CD4-positive, alpha-beta T cell treated with Interleukin-15 for 4 hours (primary cell): ENCODE results near the gene GFRAL.
"Not testable (repeated sequence)": the region's sequence is repeated elsewhere in the genome, so short reads cannot be mapped to it uniquely, and the experiment has no call there.

Experiments used
- DNase-seq: peaks from one replicate; pipeline ENCODE4 v3.0.0-alpha.2; 2020; ENCODE audit warnings: low spot score

Gene GFRAL, protein sequence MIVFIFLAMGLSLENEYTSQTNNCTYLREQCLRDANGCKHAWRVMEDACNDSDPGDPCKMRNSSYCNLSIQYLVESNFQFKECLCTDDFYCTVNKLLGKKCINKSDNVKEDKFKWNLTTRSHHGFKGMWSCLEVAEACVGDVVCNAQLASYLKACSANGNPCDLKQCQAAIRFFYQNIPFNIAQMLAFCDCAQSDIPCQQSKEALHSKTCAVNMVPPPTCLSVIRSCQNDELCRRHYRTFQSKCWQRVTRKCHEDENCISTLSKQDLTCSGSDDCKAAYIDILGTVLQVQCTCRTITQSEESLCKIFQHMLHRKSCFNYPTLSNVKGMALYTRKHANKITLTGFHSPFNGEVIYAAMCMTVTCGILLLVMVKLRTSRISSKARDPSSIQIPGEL

DNA sequence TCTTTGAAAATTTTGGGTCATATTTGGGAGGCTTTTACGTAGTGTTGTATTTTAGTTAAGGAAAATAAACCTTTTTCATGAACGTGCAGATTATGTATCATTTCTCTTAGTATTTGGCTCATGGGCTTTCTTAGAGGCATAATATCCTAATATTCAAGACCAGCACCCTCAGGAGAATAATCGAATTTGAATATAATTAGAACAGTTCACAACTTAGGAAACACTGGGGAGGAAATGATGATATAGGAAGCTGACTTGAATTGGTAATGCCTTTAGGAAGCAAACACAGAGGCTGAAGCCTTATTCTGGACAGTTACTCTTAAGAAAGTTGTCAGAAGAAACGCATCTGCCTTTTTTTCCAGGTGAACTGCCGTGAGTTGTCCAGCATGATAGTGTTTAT is at the start of gene GFRAL:
Gene GFRAL, plus strand, starts transcription at position 301 of the 400 bp plus-strand sequence. Its CDS starts 86 bp downstream, at position 387.
- DNase-seq, result no peak

GRCh38 chr6:55277646-55278045 is 49.6 kb upstream of the GFRAL start:
- DNase-seq, result no peak

- no peak for DNase-seq
Observed at GRCh38 chr6:55281215-55281614, 46.1 kb upstream of the GFRAL start.

DNA sequence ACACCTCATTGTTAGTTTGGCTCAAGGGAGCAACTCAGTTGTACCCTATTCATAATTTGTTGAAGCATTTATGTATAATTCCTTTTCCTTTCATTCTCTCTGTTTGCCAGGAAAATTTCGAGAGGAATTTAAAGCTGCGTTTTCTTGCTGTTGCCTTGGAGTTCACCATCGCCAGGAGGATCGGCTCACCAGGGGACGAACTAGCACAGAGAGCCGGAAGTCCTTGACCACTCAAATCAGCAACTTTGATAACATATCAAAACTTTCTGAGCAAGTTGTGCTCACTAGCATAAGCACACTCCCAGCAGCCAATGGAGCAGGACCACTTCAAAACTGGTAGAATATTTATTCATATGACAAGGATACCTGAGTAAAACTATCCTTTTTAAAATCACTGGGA is 45.2 kb upstream of the GFRAL start:
- DNase-seq, result no peak

DNA sequence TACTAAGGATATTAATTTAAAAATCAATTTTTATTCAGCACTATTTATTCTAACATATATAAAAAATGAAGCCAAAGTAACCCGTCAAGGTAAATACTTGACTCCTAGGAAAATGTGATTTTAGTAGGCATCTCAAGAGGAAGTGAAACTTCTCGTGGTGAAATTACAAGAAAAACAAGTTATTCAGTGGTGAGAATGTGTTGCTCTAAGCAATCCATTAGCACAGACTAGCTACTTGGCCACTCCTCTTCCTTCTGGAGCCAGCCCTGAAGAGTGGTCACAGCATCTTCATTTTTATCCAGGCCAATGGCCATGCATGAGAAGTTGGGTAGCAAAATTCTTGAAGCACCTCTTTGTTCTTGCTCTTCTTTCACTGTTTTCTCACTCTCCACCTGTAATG is 40.4 kb upstream of the GFRAL start:
- no peak for DNase-seq

DNA sequence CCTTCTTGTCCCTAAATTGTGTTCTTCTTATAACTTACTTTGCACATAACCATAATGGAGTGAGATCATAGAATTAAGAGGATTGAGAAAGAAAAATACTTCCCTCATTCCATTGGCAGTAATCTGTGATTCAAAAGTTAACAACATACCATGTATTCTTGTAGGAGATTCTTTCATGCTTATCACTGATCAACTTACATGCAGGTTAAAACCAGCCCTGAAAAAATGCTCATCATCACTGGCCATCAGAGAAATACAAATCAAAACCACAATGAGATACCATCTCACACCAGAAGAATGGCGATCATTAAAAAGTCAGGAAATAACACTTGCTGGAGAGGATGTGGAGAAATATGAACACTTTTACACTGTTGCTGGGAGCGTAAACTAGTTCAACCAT is 36.5 kb upstream of the GFRAL start:
- DNase-seq, result no peak

- DNase-seq, result no peak
Observed at GRCh38 chr6:55293116-55293515, 34.2 kb upstream of the GFRAL start.

GRCh38 chr6:55297214-55297613 is 30.1 kb upstream of the GFRAL start:
- DNase-seq, result not testable (repeated sequence)

- no peak for DNase-seq
Observed at GRCh38 chr6:55299286-55299985, 27.8 kb upstream of the GFRAL start.

GRCh38 chr6:55304747-55305146 is 22.5 kb upstream of the GFRAL start:
- no peak for DNase-seq

GRCh38 chr6:55319961-55320695 is 7.1 kb upstream of the GFRAL start:
- DNase-seq, result no peak

GRCh38 chr6:55320696-55321086 is 6.6 kb upstream of the GFRAL start:
- DNase-seq, result no peak

GRCh38 chr6:55377150-55377549 is 49.9 kb downstream of the GFRAL start:
- no peak for DNase-seq

- no peak for DNase-seq
Observed at GRCh38 chr6:55379471-55379870, 52.2 kb downstream of the GFRAL start.

DNA sequence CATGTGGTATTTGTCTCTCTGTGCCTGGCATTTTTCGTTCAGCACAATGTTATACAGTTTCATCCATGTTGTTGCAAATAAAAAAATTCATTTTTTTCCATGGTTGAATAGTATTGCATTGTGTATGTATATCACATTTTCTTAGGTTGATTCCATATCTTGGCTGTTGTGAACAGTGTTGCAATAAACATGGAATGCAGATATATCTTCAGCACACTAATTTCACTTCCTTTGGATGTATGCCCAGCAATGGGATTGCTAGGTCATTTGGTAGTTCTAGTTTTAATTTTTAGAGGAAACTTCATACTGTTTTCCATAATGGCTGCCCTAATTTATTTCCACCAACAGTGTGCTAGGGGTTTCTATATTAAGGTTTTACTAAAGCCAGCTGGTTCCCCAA is 52.6 kb downstream of the GFRAL start:
- DNase-seq, result no peak

DNA sequence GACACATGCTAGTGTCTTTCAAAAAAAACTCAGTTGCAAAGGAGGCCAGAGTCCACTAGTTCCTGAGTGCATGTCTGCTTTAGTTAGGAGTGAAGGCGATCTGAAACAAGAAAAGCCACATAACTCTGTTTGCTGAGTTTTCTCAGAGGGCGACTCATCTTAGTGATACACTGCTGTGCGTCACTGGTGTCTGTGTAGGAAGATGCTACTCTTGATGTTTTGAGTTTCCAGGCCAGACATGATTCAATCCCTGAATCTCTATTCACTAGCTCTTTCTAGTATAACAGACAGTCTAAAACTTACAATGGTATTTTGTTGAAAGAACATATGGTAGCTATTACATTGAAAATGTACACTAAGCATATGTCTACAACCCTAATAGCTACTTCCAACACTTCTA is 60.9 kb downstream of the GFRAL start:
- DNase-seq, result no peak

- no peak for DNase-seq
Observed at GRCh38 chr6:55395871-55396270, 68.6 kb downstream of the GFRAL start.

DNA sequence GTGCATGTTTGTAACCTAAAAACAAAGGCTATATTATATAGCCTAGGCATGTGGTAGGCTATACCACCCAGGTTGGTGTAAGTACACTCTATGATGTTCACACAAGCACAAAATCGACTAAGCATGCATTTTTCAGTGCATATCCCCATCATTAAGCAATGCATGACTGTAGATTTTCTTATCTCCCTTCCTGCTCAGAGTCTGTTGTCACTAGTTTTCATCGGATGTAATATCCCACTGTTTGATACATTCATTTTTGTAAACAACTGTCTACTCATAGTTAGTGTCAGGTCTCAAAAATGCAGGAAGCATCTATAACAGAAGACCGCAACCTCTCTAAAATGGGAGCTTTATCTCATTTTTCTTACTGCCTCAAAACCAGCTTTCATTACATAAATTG is 70.7 kb downstream of the GFRAL start:
- no peak for DNase-seq

- no peak for DNase-seq
Observed at GRCh38 chr6:55399351-55399750, 72.1 kb downstream of the GFRAL start.

DNA sequence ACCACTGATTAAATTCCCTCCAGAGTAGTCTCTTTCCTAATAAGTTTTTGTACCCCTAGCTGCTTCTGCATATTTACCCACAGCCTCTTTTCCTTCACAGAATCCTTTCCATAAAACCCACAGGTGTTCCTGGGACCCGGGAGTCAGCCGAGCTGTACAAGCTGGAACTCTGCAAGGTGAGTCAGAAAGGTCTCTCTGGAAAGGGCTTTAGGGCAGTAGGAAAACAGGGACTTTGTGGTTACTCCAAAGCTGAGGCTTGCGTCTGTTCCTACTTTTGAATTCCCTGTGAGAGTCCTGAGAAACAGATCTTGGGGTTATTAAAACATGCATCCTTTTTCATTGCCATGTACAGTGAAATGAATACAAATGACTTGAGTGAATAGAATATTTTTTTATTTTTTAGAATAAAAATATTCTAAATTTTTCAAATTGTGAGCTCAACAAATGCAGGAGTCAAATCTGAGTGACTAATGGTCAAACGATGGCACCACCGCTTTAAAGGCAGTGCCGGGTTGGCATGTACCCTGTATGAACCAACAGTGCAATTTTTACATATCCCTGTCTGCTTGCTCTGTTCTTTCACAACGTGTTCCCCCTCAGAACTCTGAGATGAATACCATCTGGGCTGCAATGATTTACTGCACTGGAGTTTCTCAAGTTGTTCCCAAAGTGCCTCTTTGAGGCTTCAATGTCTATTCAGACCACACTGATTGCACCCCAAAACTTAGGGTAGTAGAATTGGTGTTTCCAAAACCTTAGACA is 78.4 kb downstream of the GFRAL start:
- DNase-seq, result no peak

DNA sequence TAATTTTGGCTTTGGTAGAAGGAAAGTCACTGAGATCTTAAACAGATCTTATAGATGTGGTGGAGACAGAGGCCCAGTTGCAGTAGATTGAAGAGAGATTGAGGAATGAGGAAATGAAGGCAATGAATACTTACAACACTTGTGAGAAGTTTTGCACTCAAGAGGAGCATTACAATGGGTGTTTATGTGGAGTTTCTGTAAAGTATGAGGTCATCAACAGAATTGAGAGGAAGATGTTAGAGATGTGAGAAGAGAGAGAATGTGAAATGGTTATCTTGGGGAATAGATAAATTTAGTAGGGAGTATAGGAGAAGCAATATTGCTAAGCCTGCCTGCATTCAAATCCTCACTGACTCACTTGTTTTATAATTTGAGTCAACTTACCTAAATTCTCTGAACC is 83.4 kb downstream of the GFRAL start:
- no peak for DNase-seq

GRCh38 chr6:55423933-55424332 is 96.7 kb downstream of the GFRAL start:
- DNase-seq, result no peak
